Hepatocyte (in vitro differentiated cells): Measurements from ENCODE around the gene FZD2. TPM values are rescaled to one million over a fixed set of nuclear protein-coding genes. Genes with fewer than 3 reads are reported as not detected.

ENCODE experiments used
- DNase-seq: peaks from one replicate; pipeline ENCODE4 v3.0.0-alpha.2; 2016; ENCODE audit warnings: low spot score
- H2AFZ ChIP-seq: fragments of 200-600 bp; sonication (generic); 2 replicates; pipeline ENCODE4 v1.6.0; 2016; ENCODE audit warnings: antibody characterized with exemption, mild to moderate bottlenecking
- H3K27ac ChIP-seq: fragments of 200-600 bp; sonication (generic); 2 replicates; pipeline ENCODE4 v1.5.1; 2016; ENCODE audit warnings: mild to moderate bottlenecking
- H3K27me3 ChIP-seq: fragments of 200-600 bp; sonication (generic); 2 replicates; pipeline ENCODE4 v1.6.1; 2016
- H3K36me3 ChIP-seq: fragments of 200-600 bp; sonication (generic); replicated peaks from 2 replicates; pipeline ENCODE4 v1.5.1; 2016; ENCODE audit warnings: low read depth; ENCODE audit not compliant: insufficient read depth
- H3K4me1 ChIP-seq: fragments of 200-600 bp; sonication (generic); 2 replicates; pipeline ENCODE4 v1.5.1; 2016; ENCODE audit warnings: mild to moderate bottlenecking, moderate library complexity; ENCODE audit not compliant: insufficient read depth
- H3K4me2 ChIP-seq: fragments of 200-600 bp; sonication (generic); 2 replicates; pipeline ENCODE4 v1.6.0; 2016
- H3K4me3 ChIP-seq: fragments of 200-600 bp; sonication (generic); 2 replicates; pipeline ENCODE4 v1.5.1; 2016; ENCODE audit warnings: mild to moderate bottlenecking
- H3K79me2 ChIP-seq: fragments of 200-600 bp; sonication (generic); 2 replicates; pipeline ENCODE4 v1.6.0; 2017; ENCODE audit warnings: mild to moderate bottlenecking
- H3K9me2 ChIP-seq: fragments of 200-600 bp; sonication (generic); replicated peaks from 2 replicates; pipeline ENCODE4 v1.6.0; 2017; ENCODE audit warnings: mild to moderate bottlenecking; ENCODE audit not compliant: insufficient read depth
- H3K9me3 ChIP-seq: fragments of 200-600 bp; sonication (generic); 2 replicates; pipeline ENCODE4 v1.5.1; 2016; ENCODE audit warnings: low read depth, mild to moderate bottlenecking
- H4K20me1 ChIP-seq: fragments of 200-600 bp; sonication (generic); 2 replicates; pipeline ENCODE4 v1.6.0; 2016; ENCODE audit warnings: mild to moderate bottlenecking; ENCODE audit not compliant: insufficient read depth, poor library complexity, severe bottlenecking
- CTCF ChIP-seq: fragments of 200-600 bp; sonication (generic); IDR thresholded peaks from 2 replicates; pipeline ENCODE4 v1.5.1; 2016; ENCODE audit warnings: antibody characterized with exemption, mild to moderate bottlenecking; ENCODE audit not compliant: poor library complexity
- EZH2 ChIP-seq: fragments of 200-600 bp; sonication (generic); IDR thresholded peaks from 2 replicates; pipeline ENCODE4 v1.6.1; 2016; ENCODE audit warnings: antibody characterized with exemption, mild to moderate bottlenecking, borderline replicate concordance
- EZH2phosphoT487 ChIP-seq: fragments of 200-600 bp; sonication (generic); IDR thresholded peaks from one replicate; pipeline ENCODE4 v1.6.1; 2018; ENCODE audit warnings: antibody characterized with exemption, mild to moderate bottlenecking, low read depth, moderate library complexity; ENCODE audit not compliant: unreplicated experiment, severe bottlenecking
- WGBS: methylation state at CpG from one replicate; pipeline ENCODE4 v1.1.6; 2016; ENCODE audit warnings: low lambda C conversion rate; ENCODE audit errors: missing lambda C conversion rate; 5-methylcytosine and 5-hydroxymethylcytosine counted together
- polyA plus RNA-seq: library from polyadenylated mRNA; unstranded; fragments of >200 nt; fragmentation: Nextera tagmentation; extraction: Ambion mirVana; gene quantifications from 2 replicates; pipeline ENCODE4 v1.2.1, GENCODE V29; 2016
- total RNA-seq: library from RNA; depleted of rRNA; stranded (reverse); fragments of >200 nt; gene quantifications from 2 replicates; pipeline ENCODE4 v1.2.3, GENCODE V29; 2014

FZD2 gene
- total and polyA plus RNA-seq, 2 experiments from 2014 or later: 19.9 to 35.5 TPM

- Histone ChIP-seq H3K79me2 (no peaks in the 10 kb centered on the region), H4K20me1 (no peaks in the 10 kb centered on the region), H3K27ac (no peak overlapping the region), H3K9me2 (no peaks in the 10 kb centered on the region), H3K4me2 (no peak overlapping the region), H2AFZ (no peak overlapping the region), H3K36me3 (no peaks in the 10 kb centered on the region), H3K4me1 (peaks cover 18% of the 10 kb centered on the region), H3K9me3 (no peaks in the 10 kb centered on the region), H3K27me3 (no peaks in the 10 kb centered on the region), H3K4me3 (no peak overlapping the region)
- TF ChIP-seq CTCF: no peak
- no peak for DNase-seq
- 68% methylated on average over 4 of the region's 4 CpGs for WGBS
Measured at GRCh38 chr17:44591206-44591605, 33.9 kb downstream of the FZD2 start.

GRCh38 chr17:44593156-44593555, 35.9 kb downstream of the FZD2 start:
- Histone ChIP-seq H3K79me2 (no peaks in the 10 kb centered on the region), H3K4me1 (peaks cover 5% of the 10 kb centered on the region), H3K4me3 (no peak overlapping the region), H4K20me1 (no peaks in the 10 kb centered on the region), H3K27ac (no peak overlapping the region), H3K9me2 (no peaks in the 10 kb centered on the region), H3K27me3 (no peaks in the 10 kb centered on the region), H3K9me3 (no peaks in the 10 kb centered on the region), H3K4me2 (no peak overlapping the region), H3K36me3 (no peaks in the 10 kb centered on the region), H2AFZ (no peak overlapping the region)
- no peak for TF ChIP-seq EZH2
- TF ChIP-seq EZH2phosphoT487: no peak
- no peak for TF ChIP-seq CTCF
- no peak for DNase-seq
- WGBS: 48% methylated on average over 4 of the region's 6 CpGs

- Histone ChIP-seq H3K4me3 (no peak overlapping the region), H3K36me3 (no peaks in the 10 kb centered on the region), H4K20me1 (no peaks in the 10 kb centered on the region), H3K9me3 (no peaks in the 10 kb centered on the region), H3K79me2 (no peaks in the 10 kb centered on the region), H3K27me3 (no peaks in the 10 kb centered on the region), H3K4me2 (no peak overlapping the region), H3K27ac (no peak overlapping the region), H3K9me2 (no peaks in the 10 kb centered on the region), H2AFZ (no peak overlapping the region), H3K4me1 (peaks cover 5% of the 10 kb centered on the region)
- DNase-seq: no peak
- TF ChIP-seq EZH2phosphoT487 (no peak), EZH2 (no peak), CTCF (no peak)
- 61% methylated on average over 10 of the region's 10 CpGs for WGBS
Measured at GRCh38 chr17:44595216-44595775, 38.0 kb downstream of the FZD2 start.

GRCh38 chr17:44598329-44598728, 41.0 kb downstream of the FZD2 start:
- H3K4me3 ChIP-seq: no peak overlapping the region
- H3K79me2 ChIP-seq: no peaks in the 10 kb centered on the region
- H3K9me3 ChIP-seq: no peaks in the 10 kb centered on the region
- no peaks in the 10 kb centered on the region for H3K9me2 ChIP-seq
- H3K4me2 ChIP-seq: no peak overlapping the region
- no peaks in the 10 kb centered on the region for H3K36me3 ChIP-seq
- peaks cover 5% of the 10 kb centered on the region for H3K4me1 ChIP-seq
- no peak overlapping the region for H3K27ac ChIP-seq
- DNase-seq: no peak
- WGBS: 92% methylated on average over 5 of the region's 5 CpGs
- no peak for TF ChIP-seq EZH2phosphoT487
- no peak for TF ChIP-seq EZH2
- no peak for TF ChIP-seq CTCF
- H3K27me3 ChIP-seq: no peaks in the 10 kb centered on the region
- H4K20me1 ChIP-seq: no peaks in the 10 kb centered on the region
- no peak overlapping the region for H2AFZ ChIP-seq
